Loucy (cell line): Measurements from ENCODE around the gene SNX21.

Experiments
- H2AFZ ChIP-seq: fragments of 200-600 bp; sonication (generic); 2 replicates; pipeline ENCODE4 v1.6.0; 2016; ENCODE audit warnings: antibody characterized with exemption, mild to moderate bottlenecking, low read length, moderate library complexity
- H3F3A ChIP-seq: fragments of 200-600 bp; 2 replicates; pipeline ENCODE4 v1.6.0; 2016; ENCODE audit warnings: antibody characterized with exemption, low read depth, mild to moderate bottlenecking
- H3K27me3 ChIP-seq: fragments of 200-600 bp; sonication (generic); 2 replicates; pipeline ENCODE4 v1.6.1; 2014; ENCODE audit warnings: low read length, mild to moderate bottlenecking; ENCODE audit not compliant: insufficient read depth, poor library complexity, severe bottlenecking
- H3K36me3 ChIP-seq: fragments of 200-600 bp; sonication (generic); 2 replicates; pipeline ENCODE4 v1.6.1; 2016; ENCODE audit warnings: low read length; ENCODE audit not compliant: insufficient read depth
- H3K4me1 ChIP-seq: fragments of 200-600 bp; sonication (generic); 2 replicates; pipeline ENCODE4 v1.5.1; 2014; ENCODE audit warnings: low read length, mild to moderate bottlenecking; ENCODE audit not compliant: insufficient read depth, poor library complexity, severe bottlenecking
- H3K4me2 ChIP-seq: fragments of 200-600 bp; sonication (generic); 2 replicates; pipeline ENCODE4 v1.6.0; 2014; ENCODE audit warnings: antibody characterized with exemption, low read length, low read depth, mild to moderate bottlenecking; ENCODE audit not compliant: poor library complexity, severe bottlenecking
- H3K4me3 ChIP-seq: fragments of 200-600 bp; sonication (generic); 2 replicates; pipeline ENCODE4 v1.5.1; 2014; ENCODE audit warnings: low read length, mild to moderate bottlenecking, mixed read lengths; ENCODE audit not compliant: poor library complexity, severe bottlenecking
- H3K79me2 ChIP-seq: fragments of 200-600 bp; sonication (generic); 2 replicates; pipeline ENCODE4 v1.6.1; 2014; ENCODE audit warnings: low read length; ENCODE audit not compliant: insufficient read depth
- H3K9ac ChIP-seq: fragments of 200-600 bp; sonication (generic); 2 replicates; pipeline ENCODE4 v1.6.0; 2014; ENCODE audit warnings: mild to moderate bottlenecking, low read depth, low read length, moderate library complexity; ENCODE audit not compliant: poor library complexity, severe bottlenecking
- H3K9me2 ChIP-seq: fragments of 200-600 bp; sonication (generic); replicated peaks from 2 replicates; pipeline ENCODE4 v1.6.1; 2016; ENCODE audit warnings: low read depth, low read length, mixed read lengths
- H3K9me3 ChIP-seq: fragments of 200-600 bp; sonication (generic); 2 replicates; pipeline ENCODE4 v1.6.1; 2014; ENCODE audit warnings: mild to moderate bottlenecking, antibody characterized with exemption, low read length, low read depth; ENCODE audit not compliant: insufficient read depth
- H4K20me1 ChIP-seq: fragments of 200-600 bp; sonication (generic); 2 replicates; pipeline ENCODE4 v1.6.0; 2014; ENCODE audit warnings: antibody characterized with exemption, low read length, mild to moderate bottlenecking; ENCODE audit not compliant: insufficient read depth, poor library complexity, severe bottlenecking
- EZH2phosphoT487 ChIP-seq: fragments of 200-600 bp; IDR thresholded peaks from 2 replicates; pipeline ENCODE4 v1.6.1; 2018; ENCODE audit warnings: antibody characterized with exemption, mild to moderate bottlenecking, moderate library complexity, borderline replicate concordance
- TF ChIP-seq, protein P1 (sequence below): fragments of 200-600 bp; sonication (generic); conservative IDR thresholded peaks from 2 replicates; pipeline ENCODE4 v1.5.1; 2014; ENCODE audit warnings: mild to moderate bottlenecking, antibody characterized with exemption, low read length

The SNX21 gene

DNA sequence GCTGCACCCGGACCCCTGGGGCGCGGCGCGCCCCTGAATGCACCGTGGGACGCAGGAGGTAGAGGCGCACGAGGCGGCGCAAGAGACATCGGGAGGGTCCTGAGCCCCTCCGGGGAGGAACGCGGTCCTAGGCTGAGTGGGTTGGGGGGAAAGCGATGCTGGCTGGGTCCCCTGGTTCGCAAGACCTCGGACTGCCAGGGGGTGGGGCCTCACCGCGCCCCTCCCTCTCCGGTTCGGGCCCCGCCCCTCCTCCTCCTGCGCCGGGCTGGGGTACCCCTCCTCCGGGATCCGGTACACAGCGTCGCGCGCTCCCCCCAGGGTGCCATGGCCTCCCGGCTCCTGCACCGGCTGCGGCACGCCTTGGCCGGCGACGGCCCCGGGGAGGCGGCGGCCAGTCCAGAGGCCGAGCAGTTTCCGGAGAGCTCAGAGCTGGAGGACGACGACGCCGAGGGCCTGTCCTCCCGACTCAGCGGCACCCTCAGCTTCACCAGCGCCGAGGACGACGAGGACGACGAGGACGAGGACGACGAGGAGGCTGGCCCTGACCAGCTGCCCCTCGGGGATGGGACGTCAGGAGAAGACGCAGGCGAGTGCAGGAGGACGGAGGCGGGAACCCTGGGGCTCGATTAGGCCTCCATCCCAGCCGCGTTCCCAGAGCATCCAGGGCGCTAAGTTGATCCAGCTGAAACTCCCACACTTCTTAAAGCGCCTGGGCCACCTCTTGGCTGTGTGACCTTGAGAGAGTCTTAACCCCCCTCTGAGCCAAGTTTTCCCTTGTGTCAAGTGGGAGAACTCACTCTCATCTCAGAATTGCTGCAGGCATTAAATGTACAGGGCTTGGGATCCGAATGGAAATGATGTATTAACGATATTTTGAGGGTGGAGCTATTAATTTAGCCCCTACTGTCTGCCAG, 541 bp downstream of the SNX21 start:
- TF ChIP-seq, protein P1, sequence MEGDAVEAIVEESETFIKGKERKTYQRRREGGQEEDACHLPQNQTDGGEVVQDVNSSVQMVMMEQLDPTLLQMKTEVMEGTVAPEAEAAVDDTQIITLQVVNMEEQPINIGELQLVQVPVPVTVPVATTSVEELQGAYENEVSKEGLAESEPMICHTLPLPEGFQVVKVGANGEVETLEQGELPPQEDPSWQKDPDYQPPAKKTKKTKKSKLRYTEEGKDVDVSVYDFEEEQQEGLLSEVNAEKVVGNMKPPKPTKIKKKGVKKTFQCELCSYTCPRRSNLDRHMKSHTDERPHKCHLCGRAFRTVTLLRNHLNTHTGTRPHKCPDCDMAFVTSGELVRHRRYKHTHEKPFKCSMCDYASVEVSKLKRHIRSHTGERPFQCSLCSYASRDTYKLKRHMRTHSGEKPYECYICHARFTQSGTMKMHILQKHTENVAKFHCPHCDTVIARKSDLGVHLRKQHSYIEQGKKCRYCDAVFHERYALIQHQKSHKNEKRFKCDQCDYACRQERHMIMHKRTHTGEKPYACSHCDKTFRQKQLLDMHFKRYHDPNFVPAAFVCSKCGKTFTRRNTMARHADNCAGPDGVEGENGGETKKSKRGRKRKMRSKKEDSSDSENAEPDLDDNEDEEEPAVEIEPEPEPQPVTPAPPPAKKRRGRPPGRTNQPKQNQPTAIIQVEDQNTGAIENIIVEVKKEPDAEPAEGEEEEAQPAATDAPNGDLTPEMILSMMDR, result no peak
- TF ChIP-seq EZH2phosphoT487, result no peak
- peaks cover 8% of the 10 kb centered on the region for H3K4me1 ChIP-seq
- no peaks in the 10 kb centered on the region for H3K9me3 ChIP-seq
- peak overlapping the region; percentile 58; the same call in 1 of the 2 replicates for H2AFZ ChIP-seq
- peak overlapping the region; percentile 55 for H3K9ac ChIP-seq
- no peaks in the 10 kb centered on the region for H4K20me1 ChIP-seq
- peak overlapping the region; percentile 54 for H3K4me3 ChIP-seq
- H3K27me3 ChIP-seq, result no peaks in the 10 kb centered on the region
- no peaks in the 10 kb centered on the region for H3K79me2 ChIP-seq
- H3K36me3 ChIP-seq, result no peaks in the 10 kb centered on the region
- no peaks in the 10 kb centered on the region for H3F3A ChIP-seq
- peak overlapping the region; percentile 58 for H3K4me2 ChIP-seq
- no peaks in the 10 kb centered on the region for H3K9me2 ChIP-seq

- Histone ChIP-seq H4K20me1 (no peaks in the 10 kb centered on the region), H3K4me1 (peaks cover 8% of the 10 kb centered on the region), H3F3A (no peaks in the 10 kb centered on the region), H3K9ac (no peak overlapping the region), H3K9me2 (no peaks in the 10 kb centered on the region), H3K4me3 (no peak overlapping the region), H3K4me2 (no peak overlapping the region), H3K79me2 (no peaks in the 10 kb centered on the region), H2AFZ (no peak overlapping the region), H3K36me3 (no peaks in the 10 kb centered on the region), H3K9me3 (no peaks in the 10 kb centered on the region), H3K27me3 (no peaks in the 10 kb centered on the region)
- TF ChIP-seq EZH2phosphoT487, result no peak
- TF ChIP-seq, protein P1, result no peak
Observed at GRCh38 chr20:45834797-45835161, 1.2 kb downstream of the SNX21 start.

- Histone ChIP-seq H3K9me3 (no peaks in the 10 kb centered on the region), H3K4me2 (no peak overlapping the region), H3K9me2 (no peaks in the 10 kb centered on the region), H3K4me1 (peaks cover 8% of the 10 kb centered on the region), H3F3A (no peaks in the 10 kb centered on the region), H3K4me3 (no peak overlapping the region), H3K79me2 (no peaks in the 10 kb centered on the region), H2AFZ (no peak overlapping the region), H4K20me1 (no peaks in the 10 kb centered on the region), H3K27me3 (no peaks in the 10 kb centered on the region), H3K36me3 (no peaks in the 10 kb centered on the region), H3K9ac (no peak overlapping the region)
- TF ChIP-seq, protein P1, result no peak
- TF ChIP-seq EZH2phosphoT487, result no peak
Observed at GRCh38 chr20:45835329-45835765, 1.7 kb downstream of the SNX21 start.
